Upper lobe of right lung (tissue), 1 donor: ENCODE measurements around the gene MYL9. TPM values are rescaled to one million over a fixed set of nuclear protein-coding genes. Genes with fewer than 3 reads are reported as not detected.
"Not testable (repeated sequence)": the region's sequence is repeated elsewhere in the genome, so short reads cannot be mapped to it uniquely, and the experiment has no call there.

Experiments
- ATAC-seq: fragments of 200-7000 bp; cut with Tn5 transposase; one replicate; pipeline ENCODE4 v1.9.1; 2020; ENCODE audit warnings: mild to moderate bottlenecking, moderate library complexity
- DNase-seq: peaks from one replicate; pipeline ENCODE4 v3.0.0-alpha.2; 2020
- H3K27ac ChIP-seq: fragments of 200-600 bp; one replicate; pipeline ENCODE4 v1.8.0; 2022
- H3K27me3 ChIP-seq: fragments of 200-600 bp; one replicate; pipeline ENCODE4 v1.8.0; 2022; ENCODE audit warnings: mild to moderate bottlenecking
- H3K36me3 ChIP-seq: fragments of 200-600 bp; one replicate; pipeline ENCODE4 v1.8.0; 2022
- H3K4me1 ChIP-seq: fragments of 200-600 bp; one replicate; pipeline ENCODE4 v1.8.0; 2022
- H3K4me3 ChIP-seq: fragments of 200-600 bp; one replicate; pipeline ENCODE4 v1.8.0; 2022; ENCODE audit warnings: mild to moderate bottlenecking
- H3K9me3 ChIP-seq: fragments of 200-600 bp; one replicate; pipeline ENCODE4 v1.8.0; 2022
- CTCF ChIP-seq: fragments of 200-600 bp; IDR thresholded peaks from one replicate; pipeline ENCODE4 v1.8.0; 2022; ENCODE audit warnings: antibody characterized with exemption
- intact Hi-C: fragments of 100-400 bp; cut with DNase I; formaldehyde crosslinking; loops from one replicate; pipeline ENCODE4 v1.11.0; 2022
- total RNA-seq: library from RNA; stranded (reverse); fragmentation: NEBNext Ultra II Directional; extraction: Animal tissue kit (Norgen Biotek cat#: 25700); gene quantifications from one replicate; pipeline ENCODE4 v1.2.1, GENCODE V29; 2021
- donor health status: DM: no; HTN: yes; CAD: no; lungs with severe emphysema.

The MYL9 gene
- total RNA-seq, 1 donor from 2014 or later, result 410 TPM

- Histone ChIP-seq H3K4me1 (no peaks in the 10 kb centered on the region), H3K36me3 (peaks cover 24% of the 10 kb centered on the region), H3K9me3 (no peaks in the 10 kb centered on the region), H3K27ac (no peak overlapping the region), H3K4me3 (no peak overlapping the region), H3K27me3 (no peaks in the 10 kb centered on the region)
- DNase-seq (no peak), ATAC-seq (peak; percentile 22)
- no peak for TF ChIP-seq CTCF
- intact Hi-C loops, result no loop called here
Observed at GRCh38 chr20:36549942-36550789, 8.8 kb downstream of the MYL9 start.

GRCh38 chr20:36550790-36551299 is 9.5 kb downstream of the MYL9 start:
- H3K4me3 ChIP-seq, result no peak overlapping the region
- DNase-seq (no peak), ATAC-seq (peak; percentile 17)
- H3K4me1 ChIP-seq, result no peaks in the 10 kb centered on the region
- peaks cover 20% of the 10 kb centered on the region for H3K36me3 ChIP-seq
- intact Hi-C loops, result no loop called here
- no peak overlapping the region for H3K27ac ChIP-seq
- no peaks in the 10 kb centered on the region for H3K9me3 ChIP-seq
- no peaks in the 10 kb centered on the region for H3K27me3 ChIP-seq
- TF ChIP-seq CTCF, result no peak

- DNase-seq (no peak), ATAC-seq (no peak)
- Histone ChIP-seq H3K4me1 (peaks cover 5% of the 10 kb centered on the region), H3K27ac (no peak overlapping the region), H3K4me3 (no peak overlapping the region), H3K9me3 (no peaks in the 10 kb centered on the region), H3K27me3 (no peaks in the 10 kb centered on the region), H3K36me3 (no peaks in the 10 kb centered on the region)
- TF ChIP-seq CTCF, result no peak
- intact Hi-C loops, result loop anchor here (5.0 kb wide), 1 partner anchor 37 kb away; no protein-coding TSS in a partner anchor
Observed at GRCh38 chr20:36555248-36555647, 13.9 kb downstream of the MYL9 start.

GRCh38 chr20:36562724-36563123 is 21.4 kb downstream of the MYL9 start:
- peaks cover 4% of the 10 kb centered on the region for H3K9me3 ChIP-seq
- intact Hi-C loops, result no loop called here
- H3K27ac ChIP-seq, result no peak overlapping the region
- DNase-seq (no peak), ATAC-seq (no peak)
- no peaks in the 10 kb centered on the region for H3K4me1 ChIP-seq
- H3K27me3 ChIP-seq, result no peaks in the 10 kb centered on the region
- no peaks in the 10 kb centered on the region for H3K36me3 ChIP-seq
- no peak overlapping the region for H3K4me3 ChIP-seq
- TF ChIP-seq CTCF, result no peak

- H3K4me1 ChIP-seq, result no peaks in the 10 kb centered on the region
- no peaks in the 10 kb centered on the region for H3K36me3 ChIP-seq
- intact Hi-C loops, result no loop called here
Observed at GRCh38 chr20:36563374-36563773, 22.1 kb downstream of the MYL9 start.

GRCh38 chr20:36564078-36564725 is 22.9 kb downstream of the MYL9 start:
- H3K27ac ChIP-seq, ATAC-seq, H3K27me3 ChIP-seq, H3K36me3 ChIP-seq, DNase-seq, intact Hi-C loops, H3K4me1 ChIP-seq, H3K9me3 ChIP-seq, H3K4me3 ChIP-seq: not testable (repeated sequence)

More at GRCh38 chr20:36563374-36563773, 22.1 kb downstream of the MYL9 start:
- Histone ChIP-seq H3K27ac (no peak overlapping the region), H3K4me3 (no peak overlapping the region), H3K27me3 (no peaks in the 10 kb centered on the region), H3K9me3 (peaks cover 4% of the 10 kb centered on the region)
- no peak for ATAC-seq
- no peak for TF ChIP-seq CTCF
- no peak for DNase-seq

- H3K9me3 ChIP-seq, result not testable (repeated sequence)
Observed at GRCh38 chr20:36564726-36565121, 23.4 kb downstream of the MYL9 start.

More at GRCh38 chr20:36564726-36565121, 23.4 kb downstream of the MYL9 start:
- DNase-seq, intact Hi-C loops, H3K36me3 ChIP-seq, H3K27me3 ChIP-seq, ATAC-seq, H3K4me3 ChIP-seq, H3K27ac ChIP-seq, H3K4me1 ChIP-seq: not testable (repeated sequence)
